Neuronal stem cell (in vitro differentiated cells): Measurements from ENCODE around the gene SRA1.

Source experiments
- DNase-seq: peaks from one replicate; pipeline ENCODE4 v3.0.0-alpha.2; 2013; ENCODE audit warnings: low spot score
- H2AFZ ChIP-seq: one replicate; pipeline ENCODE4 v1.6.1; 2013; ENCODE audit warnings: mild to moderate bottlenecking, low read length, inconsistent platforms
- H2AK5ac ChIP-seq: 2 replicates; pipeline ENCODE4 v1.6.1; 2013; ENCODE audit warnings: low read depth, mild to moderate bottlenecking, inconsistent platforms, low read length, moderate library complexity, mixed read lengths
- H2BK120ac ChIP-seq: 2 replicates; pipeline ENCODE4 v1.6.1; 2013; ENCODE audit warnings: low read depth, mild to moderate bottlenecking, inconsistent platforms, low read length, moderate library complexity, mixed read lengths
- H2BK12ac ChIP-seq: one replicate; pipeline ENCODE4 v1.6.1; 2013; ENCODE audit warnings: low read length, inconsistent platforms
- H2BK15ac ChIP-seq: 2 replicates; pipeline ENCODE4 v1.6.1; 2013; ENCODE audit warnings: mild to moderate bottlenecking, low read length, inconsistent platforms, mixed read lengths
- H2BK5ac ChIP-seq: one replicate; pipeline ENCODE4 v1.6.1; 2013; ENCODE audit warnings: inconsistent platforms, mild to moderate bottlenecking, low read length, moderate library complexity
- H3K14ac ChIP-seq: one replicate; pipeline ENCODE4 v1.6.1; 2013; ENCODE audit warnings: low read length, inconsistent platforms
- H3K18ac ChIP-seq: 2 replicates; pipeline ENCODE4 v1.6.1; 2013; ENCODE audit warnings: low read length, inconsistent platforms
- H3K23ac ChIP-seq: 2 replicates; pipeline ENCODE4 v1.6.1; 2013; ENCODE audit warnings: low read depth, mild to moderate bottlenecking, mixed read lengths, low read length, inconsistent platforms; ENCODE audit not compliant: poor library complexity
- H3K27ac ChIP-seq: replicated peaks from 3 replicates; pipeline ENCODE4 v1.5.1; 2013; ENCODE audit warnings: low read length, inconsistent platforms
- H3K27me3 ChIP-seq, 3 experiments: 2 replicates each; pipeline ENCODE4 v1.6.1; 2013; ENCODE audit warnings: low read length in 3 of 3, mild to moderate bottlenecking in 2 of 3, inconsistent platforms in 1 of 3, low read depth in 1 of 3, mixed read lengths in 1 of 3, moderate library complexity in 1 of 3; ENCODE audit not compliant: control insufficient read depth in 3 of 3, insufficient read depth in 3 of 3
- H3K36me3 ChIP-seq, 2 donors: replicated peaks in 1 of 2; 2 replicates each; pipeline ENCODE4 v1.6.1; 2013; ENCODE audit warnings: low read length in 2 of 2; ENCODE audit not compliant: control insufficient read depth in 2 of 2, insufficient read depth in 2 of 2
- H3K4ac ChIP-seq: 2 replicates; pipeline ENCODE4 v1.6.1; 2013; ENCODE audit warnings: inconsistent platforms, mild to moderate bottlenecking, low read length, moderate library complexity
- H3K4me1 ChIP-seq, 2 donors: 1 replicate in 1 of 2; 2 replicates in 1 of 2; pipeline ENCODE4 v1.6.1; 2013; ENCODE audit warnings: low read length in 2 of 2, low read depth in 1 of 2; ENCODE audit not compliant: control insufficient read depth in 2 of 2, insufficient read depth in 1 of 2
- H3K4me2 ChIP-seq: one replicate; pipeline ENCODE4 v1.6.1; 2013; ENCODE audit warnings: mild to moderate bottlenecking, low read length, inconsistent platforms; ENCODE audit not compliant: insufficient read depth, poor library complexity, severe bottlenecking
- H3K4me3 ChIP-seq, 2 donors: 2 replicates each; pipeline ENCODE4 v1.5.1; 2013; ENCODE audit warnings: low read length in 2 of 2, mild to moderate bottlenecking in 2 of 2, inconsistent platforms in 1 of 2, moderate library complexity in 1 of 2
- H3K79me1 ChIP-seq: one replicate; pipeline ENCODE4 v1.6.1; 2013; ENCODE audit warnings: low read depth, mild to moderate bottlenecking, inconsistent platforms, low read length, moderate library complexity
- H3K9ac ChIP-seq: one replicate; pipeline ENCODE4 v1.6.1; 2013; ENCODE audit warnings: mild to moderate bottlenecking, low read depth, low read length, inconsistent platforms; ENCODE audit not compliant: poor library complexity
- H3K9me3 ChIP-seq, 2 donors: replicated peaks in 1 of 2; 2 replicates each; pipeline versions ENCODE3 to v1.6.1; 2013; ENCODE audit warnings: low read length in 2 of 2, mild to moderate bottlenecking in 2 of 2, inconsistent platforms in 1 of 2, low read depth in 1 of 2, mixed read lengths in 1 of 2, moderate library complexity in 1 of 2; ENCODE audit not compliant: control insufficient read depth in 2 of 2, insufficient read depth in 1 of 2
- H4K8ac ChIP-seq: one replicate; pipeline ENCODE4 v1.6.1; 2013; ENCODE audit warnings: low read depth, mild to moderate bottlenecking, inconsistent platforms, low read length, moderate library complexity
- H4K91ac ChIP-seq: one replicate; pipeline ENCODE4 v1.6.1; 2013; ENCODE audit warnings: low read length, low read depth, mild to moderate bottlenecking, inconsistent platforms; ENCODE audit not compliant: poor library complexity
- WGBS, 2 donors: extraction: QIAGEN DNeasy Blood & Tissue Kit; methylation state at CpG; one replicate each; pipeline ENCODE4 v1.1.7; 2013; ENCODE audit warnings: missing lambda C conversion rate in 2 of 2, mixed read lengths in 1 of 2; ENCODE audit not compliant: insufficient read length in 2 of 2, insufficient replicate concordance in 1 of 2; ENCODE audit errors: extremely low coverage in 2 of 2; 5-methylcytosine and 5-hydroxymethylcytosine counted together

Gene SRA1

GRCh38 chr5:140566665-140567064 lies 9.4 kb upstream of the SRA1 start:
- Histone ChIP-seq H3K27me3 (no peaks in the 10 kb centered on the region), H4K8ac (no peak overlapping the region), H3K9ac (no peak overlapping the region), H4K91ac (no peak overlapping the region), H3K14ac (no peak overlapping the region), H3K9me3 (no peaks in the 10 kb centered on the region), H3K36me3 (peaks cover 23 to 41% of the 10 kb centered on the region in 2 donors), H3K27ac (no peak overlapping the region), H3K79me1 (peaks cover 3% of the 10 kb centered on the region), H3K4me1 (peaks cover 6% of the 10 kb centered on the region in 2 donors), H2AK5ac (no peak overlapping the region), H2BK15ac (no peak overlapping the region), H3K23ac (no peak overlapping the region), H2AFZ (no peak overlapping the region), H2BK120ac (no peak overlapping the region), H2BK12ac (no peak overlapping the region), H3K4ac (no peak overlapping the region), H3K18ac (no peak overlapping the region), H3K4me3 (no peak overlapping the region), H2BK5ac (no peak overlapping the region), H3K4me2 (no peak overlapping the region)
- DNase-seq: no peak
- no CpG with 5 or more reads among the region's 5 CpGs for WGBS, 2 donors

GRCh38 chr5:140565780-140566095 lies 8.5 kb upstream of the SRA1 start:
- no peaks in the 10 kb centered on the region for H3K27me3 ChIP-seq
- H3K14ac ChIP-seq: no peak overlapping the region
- H2AK5ac ChIP-seq: no peak overlapping the region
- no peak overlapping the region for H3K23ac ChIP-seq
- no peaks in the 10 kb centered on the region for H3K9me3 ChIP-seq
- no peak for DNase-seq
- no peak overlapping the region for H2BK15ac ChIP-seq
- no CpG with 5 or more reads among the region's 4 CpGs for WGBS, 2 donors
- H2BK5ac ChIP-seq: no peak overlapping the region
- H3K4me1 ChIP-seq: peaks cover 6% of the 10 kb centered on the region in 2 donors
- H2AFZ ChIP-seq: no peak overlapping the region
- no peak overlapping the region for H4K8ac ChIP-seq
- H2BK120ac ChIP-seq: no peak overlapping the region
- H4K91ac ChIP-seq: no peak overlapping the region
- no peak overlapping the region for H3K27ac ChIP-seq
- H3K18ac ChIP-seq: no peak overlapping the region
- no peak overlapping the region for H2BK12ac ChIP-seq
- no peak overlapping the region for H3K4ac ChIP-seq
- H3K79me1 ChIP-seq: peaks cover 3% of the 10 kb centered on the region
- peaks cover 24 to 48% of the 10 kb centered on the region in 2 donors for H3K36me3 ChIP-seq
- peak overlapping the region in 1 of 2 donors; percentile 73 for H3K4me3 ChIP-seq
- H3K9ac ChIP-seq: no peak overlapping the region
- H3K4me2 ChIP-seq: no peak overlapping the region

- Histone ChIP-seq H2AFZ (peak overlapping the region; percentile 84), H3K18ac (peak overlapping the region; percentile 82), H2AK5ac (no peak overlapping the region), H3K4me1 (peaks cover 6% of the 10 kb centered on the region in 2 donors), H3K4ac (no peak overlapping the region), H4K8ac (no peak overlapping the region), H2BK12ac (no peak overlapping the region), H3K27me3 (no peaks in the 10 kb centered on the region), H2BK15ac (no peak overlapping the region), H3K27ac (no peak overlapping the region), H2BK5ac (no peak overlapping the region), H3K14ac (no peak overlapping the region), H3K9ac (peak overlapping the region; percentile 71), H3K4me3 (peak overlapping the region; percentile 73 to 85), H3K23ac (peak overlapping the region; percentile 99), H3K9me3 (no peaks in the 10 kb centered on the region), H2BK120ac (no peak overlapping the region), H3K79me1 (peaks cover 3% of the 10 kb centered on the region), H3K36me3 (peaks cover 24 to 51% of the 10 kb centered on the region in 2 donors), H3K4me2 (peak overlapping the region; percentile 65), H4K91ac (no peak overlapping the region)
- no CpG with 5 or more reads among the region's 13 CpGs for whole genome bisulfite sequencing, 2 donors
- no peak for DNase-seq
Measured at GRCh38 chr5:140565024-140565779, 7.9 kb upstream of the SRA1 start.

- WGBS, 2 donors: no CpG with 5 or more reads among the region's 74 CpGs
Measured at GRCh38 chr5:140564196-140565023, 7.1 kb upstream of the SRA1 start, which contains the start of the genes APBB3 and SLC35A4. TSS of gene APBB3 (minus strand) at chr5:140564598. CDS start at chr5:140564245, 353 bp downstream. TSS of gene SLC35A4 (plus strand) at chr5:140564828. CDS start at chr5:140567170, 2,342 bp downstream.

More at GRCh38 chr5:140564196-140565023, 7.1 kb upstream of the SRA1 start, which contains the start of the genes APBB3 and SLC35A4:
- Histone ChIP-seq H3K14ac (peak within 1 kb of the TSS; percentile 85), H3K18ac (peak within 1 kb of the TSS; percentile 96), H2BK5ac (peak within 1 kb of the TSS; percentile 1), H2BK12ac (peak within 1 kb of the TSS; percentile 59), H3K27ac (peak within 1 kb of the TSS; percentile 62), H2AK5ac (peak within 1 kb of the TSS; percentile 16), H3K79me1 (peaks cover 3% of the 10 kb centered on the region), H2BK15ac (no peak within 1 kb of the TSS), H4K91ac (no peak within 1 kb of the TSS), H4K8ac (peak within 1 kb of the TSS; percentile 21), H3K9me3 (no peaks in the 10 kb centered on the region), H3K4me1 (peaks cover 6% of the 10 kb centered on the region in 2 donors), H2BK120ac (peak within 1 kb of the TSS; percentile 73), H3K4ac (peak within 1 kb of the TSS; percentile 15), H3K23ac (peak within 1 kb of the TSS; percentile 99), H3K36me3 (peaks cover 24 to 55% of the 10 kb centered on the region in 2 donors), H2AFZ (peak within 1 kb of the TSS; percentile 84), H3K4me2 (peak within 1 kb of the TSS; percentile 65), H3K9ac (peak within 1 kb of the TSS; percentile 91), H3K27me3 (no peaks in the 10 kb centered on the region), H3K4me3 (peak within 1 kb of the TSS; percentile 73 to 85)
- peak; percentile 90 for DNase-seq
